Tibial nerve (tissue), 4 donors: Measurements from ENCODE around the gene STAT3. TPM values are rescaled to one million over a fixed set of nuclear protein-coding genes. Genes with fewer than 3 reads are reported as not detected.

Experiments used
- DNase-seq, 2 donors: peaks; one replicate each; pipeline ENCODE4 v3.0.0-alpha.2; 2019; ENCODE audit warnings: low spot score in 2 of 2
- H3K27ac ChIP-seq, 4 donors: fragments of 200-600 bp; sonication (generic) in 3 of 4; one replicate each; pipeline ENCODE4 v1.5.1; 2017 to 2019; ENCODE audit warnings: mild to moderate bottlenecking in 1 of 4
- H3K27me3 ChIP-seq, 2 donors: fragments of 200-600 bp; sonication (generic) in 1 of 2; one replicate each; pipeline versions ENCODE4 v1.5.1 to v1.6.0; 2017 to 2019
- H3K36me3 ChIP-seq, 3 donors: fragments of 200-600 bp; sonication (generic); one replicate each; pipeline ENCODE4 v1.5.1; 2018 to 2019
- H3K4me1 ChIP-seq, 4 donors: fragments of 200-600 bp; sonication (generic) in 3 of 4; one replicate each; pipeline ENCODE4 v1.5.1; 2017 to 2019
- H3K4me3 ChIP-seq, 4 donors: fragments of 200-600 bp; sonication (generic) in 3 of 4; one replicate each; pipeline ENCODE4 v1.5.1; 2017 to 2019; ENCODE audit warnings: mild to moderate bottlenecking in 1 of 4, moderate library complexity in 1 of 4
- H3K9me3 ChIP-seq, 4 donors: fragments of 200-600 bp; sonication (generic) in 3 of 4; one replicate each; pipeline ENCODE4 v1.5.1; 2017 to 2019
- CTCF ChIP-seq, 5 experiments: fragments of 200-600 bp in 3 of 5; fragments of 450-650 bp in 2 of 5; sonication (generic) in 3 of 5; IDR thresholded peaks; one replicate each; pipeline ENCODE4 v1.5.1; 2016 to 2019; ENCODE audit warnings: antibody characterized with exemption in 5 of 5, mild to moderate bottlenecking in 3 of 5, moderate library complexity in 2 of 5
- EP300 ChIP-seq, 2 donors: sonication (generic); formaldehyde crosslinking; IDR thresholded peaks; one replicate each; pipeline ENCODE4 v1.6.1; 2017; ENCODE audit warnings: antibody characterized with exemption in 2 of 2, mild to moderate bottlenecking in 1 of 2
- POLR2A ChIP-seq, 2 donors: fragments of 450-650 bp; IDR thresholded peaks; one replicate each; pipeline ENCODE4 v1.6.1; 2017; ENCODE audit warnings: antibody characterized with exemption in 2 of 2, mild to moderate bottlenecking in 2 of 2, moderate library complexity in 2 of 2
- WGBS, 2 donors: methylation state at CpG; one replicate each; pipeline ENCODE4 v1.1.5; 2018; 5-methylcytosine and 5-hydroxymethylcytosine counted together
- total RNA-seq, 4 donors: library from RNA; depleted of rRNA; stranded (reverse); fragments of >200 nt; gene quantifications; one replicate each; pipeline ENCODE4 v1.1.0, GENCODE V29; 2016

STAT3 gene
- total RNA-seq, 4 donors from 2014 or later: 133 to 322 (median 188) TPM

DNA sequence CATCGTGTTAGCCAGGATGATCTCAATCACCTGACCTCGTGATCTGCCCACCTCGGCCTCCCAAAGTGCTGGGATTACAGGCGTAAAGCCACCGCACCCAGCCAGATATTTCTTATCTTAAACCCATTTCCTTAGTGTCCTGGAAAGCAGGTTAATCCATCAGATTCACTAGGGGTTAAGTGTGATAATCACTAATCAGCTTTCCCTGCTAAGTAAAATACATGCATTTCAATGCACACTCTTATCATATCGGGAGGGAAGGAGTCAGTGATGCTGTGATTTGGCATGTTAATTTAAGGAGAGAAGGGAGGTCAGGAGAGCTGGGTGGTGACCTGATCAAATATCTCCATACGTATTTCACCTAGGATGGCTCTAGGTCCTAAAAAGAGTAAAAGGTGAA lies 29.1 kb downstream of the STAT3 start:
- no peaks in the 10 kb centered on the region for H3K9me3 ChIP-seq
- H3K4me3 ChIP-seq: no peak overlapping the region
- H3K27ac ChIP-seq: no peak overlapping the region
- 89 to 90% methylated on average over 7 of the region's 7 CpGs for WGBS, 2 donors
- no peaks in the 10 kb centered on the region for H3K27me3 ChIP-seq
- TF ChIP-seq CTCF (IDR thresholded peaks at IDR 0.05) (no peak), EP300 (IDR thresholded peaks at IDR 0.05) (no peak), POLR2A (IDR thresholded peaks at IDR 0.05) (no peak)
- H3K4me1 ChIP-seq: peaks cover 0 to 94% (median 46%) of the 10 kb centered on the region in 4 donors
- no peaks in the 10 kb centered on the region for H3K36me3 ChIP-seq
- no peak for DNase-seq

DNA sequence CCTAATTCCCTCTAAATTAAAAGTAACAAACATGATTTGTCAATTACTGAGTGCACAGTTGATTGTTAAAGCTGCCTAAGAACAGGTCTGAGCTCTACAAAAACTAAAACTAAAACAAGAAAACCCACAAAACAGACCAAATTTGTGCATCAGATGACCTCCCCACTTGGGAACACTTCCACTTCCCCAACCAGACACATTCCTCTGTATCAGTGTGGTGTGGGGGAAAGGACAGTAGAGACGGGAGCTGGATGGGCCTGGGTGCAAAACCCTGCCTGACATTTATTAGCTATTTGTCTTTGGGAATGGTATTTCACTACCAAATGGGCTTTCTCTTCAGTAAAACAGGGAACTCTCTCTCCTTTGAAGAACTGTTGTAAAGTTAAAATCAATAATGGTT lies 29.8 kb downstream of the STAT3 start:
- no peaks in the 10 kb centered on the region for H3K36me3 ChIP-seq
- no peak overlapping the region for H3K4me3 ChIP-seq
- DNase-seq: no peak
- H3K27ac ChIP-seq: peak overlapping the region in 1 of 4 donors; percentile 8
- H3K27me3 ChIP-seq: no peaks in the 10 kb centered on the region
- no peaks in the 10 kb centered on the region for H3K9me3 ChIP-seq
- no peak for TF ChIP-seq POLR2A (IDR thresholded peaks at IDR 0.05)
- TF ChIP-seq EP300 (IDR thresholded peaks at IDR 0.05): no peak
- TF ChIP-seq CTCF (IDR thresholded peaks at IDR 0.05): no peak
- WGBS, 2 donors: 50 to 76% methylated on average over 1 of the region's 1 CpG
- H3K4me1 ChIP-seq: peaks cover 0 to 92% (median 43%) of the 10 kb centered on the region in 4 donors

DNA sequence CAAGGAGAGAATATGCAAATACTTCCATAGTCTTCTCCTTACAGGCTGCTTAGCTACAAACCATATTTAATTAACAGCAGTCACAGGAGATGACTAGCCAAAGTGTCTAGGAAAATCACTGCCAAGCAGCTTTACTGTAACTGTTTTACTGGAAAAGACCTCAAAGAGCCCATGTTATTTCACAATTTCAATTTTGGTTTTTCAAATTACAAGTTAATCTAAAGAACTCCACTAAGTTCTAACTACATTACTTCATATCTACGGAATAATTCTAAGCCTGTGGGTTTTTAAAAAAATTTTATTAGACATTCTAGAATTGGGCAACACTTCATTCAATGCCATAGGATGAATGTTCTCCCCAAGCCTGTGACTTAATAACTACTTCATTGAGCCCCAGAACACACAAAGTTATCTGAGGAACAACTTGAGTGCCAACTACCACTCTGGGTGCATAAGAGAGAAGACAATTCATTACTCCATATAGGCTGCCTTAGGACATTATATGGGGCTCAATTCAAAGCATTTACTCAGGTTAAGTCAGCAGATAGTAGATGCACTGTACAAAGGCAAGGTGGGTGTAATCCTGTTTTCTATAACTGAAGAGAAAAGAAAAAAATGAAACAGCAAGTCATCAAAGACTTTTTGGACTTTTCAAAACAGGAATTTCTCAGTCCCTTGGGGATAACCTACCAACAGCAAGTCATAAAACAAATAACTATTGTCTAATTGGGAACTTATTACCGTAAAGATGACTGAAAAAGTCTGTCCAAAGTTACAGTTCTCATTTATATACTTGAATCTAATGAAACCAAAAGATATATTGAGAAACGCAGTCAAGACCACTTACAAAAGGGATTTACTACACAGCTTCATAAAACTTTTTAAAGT lies 33.0 kb downstream of the STAT3 start:
- Histone ChIP-seq H3K36me3 (no peaks in the 10 kb centered on the region), H3K4me3 (no peak overlapping the region), H3K27ac (peak overlapping the region in 2 of 4 donors; percentile 38 to 39), H3K9me3 (no peaks in the 10 kb centered on the region), H3K4me1 (peaks cover 0 to 77% (median 24%) of the 10 kb centered on the region in 4 donors), H3K27me3 (no peaks in the 10 kb centered on the region)
- no peak for DNase-seq
- no peak for TF ChIP-seq EP300 (IDR thresholded peaks at IDR 0.05)
- no peak for TF ChIP-seq CTCF (IDR thresholded peaks at IDR 0.05)
- no peak for TF ChIP-seq POLR2A (IDR thresholded peaks at IDR 0.05)
- 26 to 31% methylated on average over 3 of the region's 3 CpGs for WGBS, 2 donors

GRCh38 chr17:42348104-42348503 lies 40.1 kb downstream of the STAT3 start:
- Histone ChIP-seq H3K4me1 (peaks cover 0 to 56% (median 12%) of the 10 kb centered on the region in 4 donors), H3K27me3 (no peaks in the 10 kb centered on the region), H3K36me3 (peaks cover 0 to 37% (median 0%) of the 10 kb centered on the region in 3 donors), H3K4me3 (no peak overlapping the region), H3K9me3 (no peaks in the 10 kb centered on the region), H3K27ac (no peak overlapping the region)
- no peak for DNase-seq
- TF ChIP-seq CTCF (IDR thresholded peaks at IDR 0.05) (no peak), EP300 (IDR thresholded peaks at IDR 0.05) (no peak), POLR2A (IDR thresholded peaks at IDR 0.05) (no peak)
- 94 to 95% methylated on average over 3 of the region's 3 CpGs for WGBS, 2 donors

GRCh38 chr17:42347606-42348005 lies 40.6 kb downstream of the STAT3 start:
- Histone ChIP-seq H3K9me3 (no peaks in the 10 kb centered on the region), H3K36me3 (peaks cover 0 to 42% (median 0%) of the 10 kb centered on the region in 3 donors), H3K27ac (peak overlapping the region in 2 of 4 donors; percentile 18 to 48), H3K27me3 (no peaks in the 10 kb centered on the region), H3K4me3 (no peak overlapping the region), H3K4me1 (peaks cover 0 to 51% (median 10%) of the 10 kb centered on the region in 4 donors)
- no peak for TF ChIP-seq POLR2A (IDR thresholded peaks at IDR 0.05)
- no peak for TF ChIP-seq EP300 (IDR thresholded peaks at IDR 0.05)
- no peak for TF ChIP-seq CTCF (IDR thresholded peaks at IDR 0.05)
- DNase-seq: no peak
- WGBS, 2 donors: 78 to 81% methylated on average over 3 of the region's 3 CpGs
